CD14-positive monocyte (primary cell): ENCODE data around the gene TIMP2. TPM values are rescaled to one million over a fixed set of nuclear protein-coding genes. Genes with fewer than 3 reads are reported as not detected.

ENCODE experiments used
- DNase-seq, 3 donors: peaks; one replicate each; pipeline ENCODE4 v3.0.0-alpha.2; 2011 to 2022
- H2AFZ ChIP-seq: 2 replicates; pipeline ENCODE4 v1.6.0; 2012; ENCODE audit warnings: mild to moderate bottlenecking, low read depth, low read length, inconsistent platforms; ENCODE audit not compliant: insufficient read depth, poor library complexity, severe bottlenecking
- H3K27ac ChIP-seq, 2 donors: 1 replicate in 1 of 2; 2 replicates in 1 of 2; pipeline ENCODE4 v1.5.1; 2012 to 2013; ENCODE audit warnings: low read length in 2 of 2, control low read depth in 1 of 2, inconsistent platforms in 1 of 2, low read depth in 1 of 2, mild to moderate bottlenecking in 1 of 2
- H3K27me3 ChIP-seq, 2 donors: one replicate each; pipeline versions ENCODE4 v1.6.0 to v1.6.1; 2011 to 2013; ENCODE audit warnings: low read length in 2 of 2; ENCODE audit not compliant: control insufficient read depth in 2 of 2, insufficient read depth in 2 of 2
- H3K36me3 ChIP-seq, 2 donors: replicated peaks in 1 of 2; 1 replicate in 1 of 2; 2 replicates in 1 of 2; pipeline versions ENCODE4 v1.5.1 to v1.6.1; 2012 to 2013; ENCODE audit warnings: low read length in 2 of 2, control low read depth in 1 of 2, inconsistent platforms in 1 of 2, mild to moderate bottlenecking in 1 of 2; ENCODE audit not compliant: insufficient read depth in 2 of 2, control insufficient read depth in 1 of 2
- H3K4me1 ChIP-seq, 2 donors: 1 replicate in 1 of 2; 2 replicates in 1 of 2; pipeline versions ENCODE4 v1.5.1 to v1.6.1; 2012 to 2013; ENCODE audit warnings: low read length in 2 of 2, control low read depth in 1 of 2, inconsistent platforms in 1 of 2, mild to moderate bottlenecking in 1 of 2, moderate library complexity in 1 of 2; ENCODE audit not compliant: insufficient read depth in 2 of 2, control insufficient read depth in 1 of 2
- H3K4me2 ChIP-seq: replicated peaks from 2 replicates; pipeline ENCODE3; 2012; ENCODE audit warnings: low read length, moderate library complexity, mild to moderate bottlenecking; ENCODE audit not compliant: poor library complexity, severe bottlenecking; ENCODE audit errors: extremely low read depth
- H3K4me3 ChIP-seq, 3 experiments: fragments of 200-600 bp in 1 of 3; sonication (generic) in 1 of 3; replicated peaks in 1 of 3; 1 replicate in 2 of 3; 2 replicates in 1 of 3; pipeline ENCODE4 v1.5.1; 2011 to 2013; ENCODE audit warnings: low read length in 3 of 3, mild to moderate bottlenecking in 3 of 3, control low read depth in 2 of 3, low read depth in 2 of 3, inconsistent platforms in 1 of 3, moderate library complexity in 1 of 3
- H3K79me2 ChIP-seq: 2 replicates; pipeline ENCODE4 v1.6.0; 2012; ENCODE audit warnings: mild to moderate bottlenecking, control low read depth, inconsistent platforms, low read length, moderate library complexity; ENCODE audit not compliant: insufficient read depth
- H3K9ac ChIP-seq: 2 replicates; pipeline ENCODE4 v1.6.0; 2017; ENCODE audit warnings: low read length, mild to moderate bottlenecking; ENCODE audit not compliant: insufficient read depth, poor library complexity, severe bottlenecking
- H3K9me3 ChIP-seq, 2 donors: replicated peaks in 1 of 2; 1 replicate in 1 of 2; 2 replicates in 1 of 2; pipeline versions ENCODE4 v1.5.1 to v1.6.1; 2012 to 2013; ENCODE audit warnings: low read length in 2 of 2, control low read depth in 1 of 2; ENCODE audit not compliant: control insufficient read depth in 1 of 2, insufficient read depth in 1 of 2
- H4K20me1 ChIP-seq: 2 replicates; pipeline ENCODE4 v1.6.0; 2012; ENCODE audit warnings: mild to moderate bottlenecking, low read length, control low read depth, moderate library complexity; ENCODE audit not compliant: insufficient read depth
- H3K27ac Mint-ChIP-seq, 7 donors: one replicate each; pipeline ENCODE4 v1.8.0; 2020; ENCODE audit warnings: mild to moderate bottlenecking in 7 of 7, mixed read lengths in 7 of 7, moderate library complexity in 6 of 7, inconsistent platforms in 2 of 7
- H3K27me3 Mint-ChIP-seq, 3 donors: one replicate each; pipeline ENCODE4 v1.8.0; 2021 to 2022; ENCODE audit warnings: low read depth in 3 of 3, mild to moderate bottlenecking in 3 of 3, mixed read lengths in 3 of 3, moderate library complexity in 3 of 3, inconsistent platforms in 1 of 3
- H3K36me3 Mint-ChIP-seq, 2 donors: one replicate each; pipeline ENCODE4 v1.8.0; 2020; ENCODE audit warnings: mixed read lengths in 2 of 2, inconsistent platforms in 1 of 2, mild to moderate bottlenecking in 1 of 2
- H3K4me1 Mint-ChIP-seq: one replicate; pipeline ENCODE4 v1.8.0; 2020; ENCODE audit warnings: mild to moderate bottlenecking, mixed read lengths
- H3K4me3 Mint-ChIP-seq, 2 donors: one replicate each; pipeline ENCODE4 v1.8.0; 2020; ENCODE audit warnings: mild to moderate bottlenecking in 2 of 2, mixed read lengths in 2 of 2, moderate library complexity in 1 of 2
- H3K9me3 Mint-ChIP-seq, 7 donors: one replicate each; pipeline ENCODE4 v1.8.0; 2020 to 2022; ENCODE audit warnings: mixed read lengths in 7 of 7, mild to moderate bottlenecking in 6 of 7, moderate library complexity in 6 of 7, inconsistent platforms in 2 of 7
- CTCF ChIP-seq: fragments of 200-600 bp; IDR thresholded peaks from one replicate; pipeline ENCODE4 v1.8.0; 2022; ENCODE audit warnings: antibody characterized with exemption, mild to moderate bottlenecking
- whole genome bisulfite sequencing: methylation state at CpG from one replicate; pipeline ENCODE4 v1.1.5; 2013; ENCODE audit warnings: missing lambda C conversion rate; ENCODE audit not compliant: insufficient coverage; 5-methylcytosine and 5-hydroxymethylcytosine counted together
- intact Hi-C, 2 donors: fragments of 100-400 bp; cut with micrococcal nuclease; formaldehyde crosslinking; loops; one replicate each; pipeline versions ENCODE4 v1.15.0 to v1.15.1; 2023
- polyA plus RNA-seq, 3 donors: library from polyadenylated mRNA; depleted of rRNA in 1 of 3; unstranded in 2 of 3; stranded (reverse) in 1 of 3; fragments of 300-500 nt in 2 of 3; fragments of >200 nt in 1 of 3; fragmentation: Illumina TruSeq in 2 of 3; gene quantifications; 1 replicate in 2 of 3; 2 replicates in 1 of 3; pipeline ENCODE4 v1.2.3, GENCODE V29; 2012 to 2021

The TIMP2 gene
- polyA plus RNA-seq, 3 donors: 4.5 to 101 (median 6.4) TPM

- H3K36me3 ChIP-seq: peaks cover 91 to 100% of the 10 kb centered on the region in 2 donors
- peaks cover 7% of the 10 kb centered on the region for H3K4me1 Mint-ChIP-seq
- no peaks in the 10 kb centered on the region for H3K9me3 ChIP-seq
- no peak overlapping the region for H2AFZ ChIP-seq
- no peaks in the 10 kb centered on the region for H3K9me3 Mint-ChIP-seq
- TF ChIP-seq CTCF: no peak
- H3K27ac ChIP-seq: no peak overlapping the region
- H3K79me2 ChIP-seq: no peaks in the 10 kb centered on the region
- H3K27me3 ChIP-seq: no peaks in the 10 kb centered on the region
- H3K27ac Mint-ChIP-seq: no peak overlapping the region
- DNase-seq: no peak
- intact Hi-C loops: loop anchor here in 1 of 2 donors (2.0 kb wide), 1 partner anchor 13 kb away; no protein-coding TSS in a partner anchor
- no peaks in the 10 kb centered on the region for H4K20me1 ChIP-seq
- H3K4me1 ChIP-seq: no peaks in the 10 kb centered on the region
- WGBS: 80% methylated on average over 6 of the region's 7 CpGs
- H3K4me3 ChIP-seq: no peak overlapping the region
- H3K9ac ChIP-seq: no peak overlapping the region
- peaks cover 85 to 97% of the 10 kb centered on the region in 2 donors for H3K36me3 Mint-ChIP-seq
- H3K4me3 Mint-ChIP-seq: no peak overlapping the region
- peaks cover 0 to 2% (median 0%) of the 10 kb centered on the region in 3 donors for H3K27me3 Mint-ChIP-seq
- H3K4me2 ChIP-seq: no peak overlapping the region
These were observed 109.5 kb downstream of the TIMP2 start for GRCh38 chr17:78815696-78816095.

- Histone ChIP-seq H3K4me1 (no peaks in the 10 kb centered on the region), H3K9me3 (no peaks in the 10 kb centered on the region), H3K27me3 (no peaks in the 10 kb centered on the region), H3K4me2 (no peak overlapping the region), H2AFZ (no peak overlapping the region), H3K79me2 (no peaks in the 10 kb centered on the region), H3K27ac (no peak overlapping the region), H3K36me3 (peaks cover 84 to 100% of the 10 kb centered on the region in 2 donors), H3K9ac (no peak overlapping the region), H4K20me1 (no peaks in the 10 kb centered on the region), H3K4me3 (no peak overlapping the region)
- no CpG with 5 or more reads among the region's 8 CpGs for WGBS
- Mint-ChIP-seq H3K36me3 (peaks cover 85 to 97% of the 10 kb centered on the region in 2 donors), H3K4me1 (no peaks in the 10 kb centered on the region), H3K27ac (peak overlapping the region in 1 of 7 donors; percentile 62), H3K4me3 (no peak overlapping the region), H3K27me3 (peaks cover 0 to 2% (median 1%) of the 10 kb centered on the region in 3 donors), H3K9me3 (no peaks in the 10 kb centered on the region)
- TF ChIP-seq CTCF: no peak
- DNase-seq: no peak
- intact Hi-C loops: no loop called here
These were observed 112.3 kb downstream of the TIMP2 start for GRCh38 chr17:78812855-78813254.
